B cell (primary cell): ENCODE results near the gene CLDN7. TPM values are rescaled to one million over a fixed set of nuclear protein-coding genes. Genes with fewer than 3 reads are reported as not detected.

Experiments
- ATAC-seq: fragments of 200-7000 bp; cut with Tn5 transposase; one replicate; pipeline ENCODE4 v1.10.0; 2021; ENCODE audit warnings: low read depth, mild to moderate bottlenecking, moderate number of reproducible peaks, moderate library complexity
- CTCF ChIA-PET: fragments of 350-600 bp; sonication (Branson Sonifier 250); formaldehyde crosslinking; loops from one replicate; lab custom pipeline; 2021; ENCODE audit warnings: antibody characterized with exemption, inconsistent platforms; lab: Charles Lee
- POLR2A ChIA-PET: fragments of 350-600 bp; sonication (Branson Sonifier 250); formaldehyde crosslinking; loops from one replicate; lab custom pipeline; 2021; ENCODE audit warnings: antibody characterized with exemption; lab: Charles Lee
- DNase-seq: peaks from one replicate; pipeline ENCODE4 v3.0.0; 2013
- H2AFZ ChIP-seq: 2 replicates; pipeline ENCODE4 v1.6.1; 2012; ENCODE audit warnings: mild to moderate bottlenecking, low read depth, low read length; ENCODE audit not compliant: insufficient read depth, poor library complexity, severe bottlenecking
- H3K27ac ChIP-seq, 2 donors: 1 replicate in 1 of 2; 2 replicates in 1 of 2; pipeline ENCODE4 v1.5.1; 2012 to 2013; ENCODE audit warnings: low read length in 2 of 2, mild to moderate bottlenecking in 2 of 2, moderate library complexity in 1 of 2
- H3K27me3 ChIP-seq, 4 experiments: fragments of 200-600 bp in 1 of 4; sonication (generic) in 1 of 4; replicated peaks in 1 of 4; 1 replicate in 2 of 4; 2 replicates in 2 of 4; pipeline versions ENCODE4 v1.6.1 to v1.7.0; 2013 to 2016; ENCODE audit warnings: low read length in 3 of 4, mild to moderate bottlenecking in 2 of 4, mixed read lengths in 1 of 4, moderate library complexity in 1 of 4; ENCODE audit not compliant: insufficient read depth in 4 of 4, control insufficient read depth in 3 of 4; ENCODE audit errors: control extremely low read depth in 1 of 4
- H3K36me3 ChIP-seq, 2 experiments: replicated peaks in 1 of 2; 1 replicate in 1 of 2; 2 replicates in 1 of 2; pipeline versions ENCODE4 v1.6.1 to v1.7.1; 2013; ENCODE audit warnings: low read length in 1 of 2; ENCODE audit not compliant: insufficient read depth in 2 of 2, control insufficient read depth in 1 of 2; ENCODE audit errors: control extremely low read depth in 1 of 2, extremely low read depth in 1 of 2
- H3K4me1 ChIP-seq, 2 donors: fragments of 200-600 bp in 1 of 2; sonication (generic) in 1 of 2; 1 replicate in 1 of 2; 2 replicates in 1 of 2; pipeline versions ENCODE4 v1.5.1 to v1.6.1; 2013 to 2017; ENCODE audit warnings: low read length in 2 of 2; ENCODE audit not compliant: control insufficient read depth in 2 of 2, insufficient read depth in 2 of 2
- H3K4me2 ChIP-seq: replicated peaks from 2 replicates; pipeline ENCODE3; 2012; ENCODE audit warnings: mild to moderate bottlenecking, low read depth, low read length; ENCODE audit not compliant: poor library complexity, severe bottlenecking
- H3K4me3 ChIP-seq, 5 experiments: fragments of 200-600 bp in 1 of 5; sonication (generic) in 1 of 5; 1 replicate in 3 of 5; 2 replicates in 2 of 5; pipeline versions ENCODE4 v1.5.1 to v1.7.0; 2011 to 2016; ENCODE audit warnings: low read length in 4 of 5, mild to moderate bottlenecking in 4 of 5, low read depth in 2 of 5, control low read depth in 1 of 5, moderate library complexity in 1 of 5; ENCODE audit not compliant: insufficient read depth in 1 of 5; ENCODE audit errors: control extremely low read depth in 1 of 5, extremely low read depth in 1 of 5
- H3K79me2 ChIP-seq: fragments of 200-600 bp; sonication (generic); one replicate; pipeline ENCODE4 v1.6.0; 2016; ENCODE audit warnings: low read length; ENCODE audit not compliant: control insufficient read depth, insufficient read depth
- H3K9ac ChIP-seq: fragments of 200-600 bp; sonication (generic); 2 replicates; pipeline ENCODE4 v1.6.1; 2017; ENCODE audit warnings: mild to moderate bottlenecking, low read length, moderate library complexity
- H3K9me3 ChIP-seq, 3 donors: one replicate each; pipeline versions ENCODE4 v1.6.1 to v1.7.1; 2013; ENCODE audit warnings: low read length in 2 of 3; ENCODE audit not compliant: control insufficient read depth in 2 of 3, insufficient read depth in 1 of 3; ENCODE audit errors: control extremely low read depth in 1 of 3
- H4K20me1 ChIP-seq: 2 replicates; pipeline ENCODE4 v1.6.0; 2012; ENCODE audit warnings: mild to moderate bottlenecking, low read length; ENCODE audit not compliant: insufficient read depth, control insufficient read depth, poor library complexity, severe bottlenecking
- H3K27ac Mint-ChIP-seq: one replicate; pipeline ENCODE4 v1.8.0; 2021; ENCODE audit warnings: mixed read lengths
- H3K27me3 Mint-ChIP-seq: one replicate; pipeline ENCODE4 v1.8.0; 2021; ENCODE audit warnings: mixed read lengths
- H3K4me1 Mint-ChIP-seq: one replicate; pipeline ENCODE4 v1.8.0; 2021; ENCODE audit warnings: mixed read lengths
- H3K4me3 Mint-ChIP-seq: one replicate; pipeline ENCODE4 v1.8.0; 2021; ENCODE audit warnings: mixed read lengths
- H3K9me3 Mint-ChIP-seq: one replicate; pipeline ENCODE4 v1.8.0; 2022; ENCODE audit warnings: mixed read lengths; ENCODE audit not compliant: insufficient read depth
- CTCF ChIP-seq: fragments of 200-600 bp; IDR thresholded peaks from one replicate; pipeline ENCODE4 v1.8.0; 2022; ENCODE audit warnings: antibody characterized with exemption, mild to moderate bottlenecking
- EZH2 ChIP-seq: IDR thresholded peaks from 2 replicates; pipeline ENCODE4 v1.6.1; 2012; ENCODE audit warnings: borderline replicate concordance, low read depth, mild to moderate bottlenecking, moderate library complexity, low read length; ENCODE audit not compliant: insufficient read depth, poor library complexity, severe bottlenecking
- WGBS: methylation state at CpG from one replicate; pipeline ENCODE4 v1.1.5; 2013; ENCODE audit warnings: missing lambda C conversion rate; ENCODE audit not compliant: insufficient coverage; 5-methylcytosine and 5-hydroxymethylcytosine counted together
- intact Hi-C: fragments of 100-400 bp; cut with micrococcal nuclease; formaldehyde crosslinking; loops from one replicate; pipeline ENCODE4 v1.10.0; 2022
- polyA plus RNA-seq: library from polyadenylated mRNA; depleted of rRNA; stranded (reverse); fragments of >200 nt; gene quantifications from 2 replicates; pipeline ENCODE4 v1.2.3, GENCODE V29; 2012
- total RNA-seq, 2 donors: library from RNA; stranded (reverse); fragments of 120-200 nt in 1 of 2; gene quantifications; 1 replicate in 1 of 2; 2 replicates in 1 of 2; pipeline versions ENCODE4 v1.2.3 to v1.2.4, GENCODE V29; 2013 to 2022

Gene CLDN7
- total and polyA plus RNA-seq, 2 donors (not counting 1 experiment from before 2014, with no cell fraction given): 1.2 to 5.8 TPM

GRCh38 chr17:7266784-7267183 is 4.5 kb upstream of the CLDN7 start:
- intact Hi-C loops: no loop called here
- peaks cover 0 to 20% (median 9%) of the 10 kb centered on the region in 4 experiments for H3K27me3 ChIP-seq
- H3K9ac ChIP-seq: no peak overlapping the region
- H3K27ac ChIP-seq: no peak overlapping the region
- WGBS: no CpG with 5 or more reads among the region's 1 CpG
- H3K9me3 ChIP-seq: peaks cover 0 to 4% (median 0%) of the 10 kb centered on the region in 3 donors
- no peak overlapping the region for H3K4me3 ChIP-seq
- Mint-ChIP-seq H3K27ac (no peak overlapping the region), H3K4me1 (peaks cover 18% of the 10 kb centered on the region), H3K27me3 (peaks cover 30% of the 10 kb centered on the region), H3K9me3 (no peaks in the 10 kb centered on the region), H3K4me3 (no peak overlapping the region)
- peaks cover 19% of the 10 kb centered on the region in 2 donors for H3K4me1 ChIP-seq
- no peaks in the 10 kb centered on the region for H4K20me1 ChIP-seq
- no peak for ATAC-seq
- ChIA-PET CTCF (interaction anchor here (0.7 to 1.7 kb wide), 4 partner anchors 11 to 210 kb away, joined by 3 to 5 read pairs (median 3); no protein-coding TSS in a partner anchor), POLR2A (no interaction called here)
- no peak for TF ChIP-seq EZH2
- TF ChIP-seq CTCF: no peak
- no peak overlapping the region for H3K4me2 ChIP-seq
- no peak for DNase-seq
- no peak overlapping the region for H2AFZ ChIP-seq
- H3K36me3 ChIP-seq: no peaks in the 10 kb centered on the region
- no peaks in the 10 kb centered on the region for H3K79me2 ChIP-seq

- Histone ChIP-seq H3K4me2 (peak overlapping the region; percentile 99), H3K4me1 (peaks cover 27 to 32% of the 10 kb centered on the region in 2 donors), H3K27me3 (peaks cover 0 to 17% (median 8%) of the 10 kb centered on the region in 4 experiments), H3K36me3 (peaks cover 3 to 9% of the 10 kb centered on the region in 2 experiments), H2AFZ (peak overlapping the region; percentile 77), H3K27ac (no peak overlapping the region), H3K79me2 (no peaks in the 10 kb centered on the region), H3K4me3 (peak overlapping the region in 1 of 5 experiments; percentile 34), H3K9me3 (peaks cover 0 to 4% (median 0%) of the 10 kb centered on the region in 3 donors), H3K9ac (no peak overlapping the region), H4K20me1 (no peaks in the 10 kb centered on the region)
- peaks cover 23% of the 10 kb centered on the region for H3K27me3 Mint-ChIP-seq
- ChIA-PET POLR2A (no interaction called here), CTCF (interaction anchor here (0.6 kb wide), 1 partner anchor 49 kb away, joined by 3 read pairs; no protein-coding TSS in a partner anchor)
- 47% methylated on average over 4 of the region's 4 CpGs for WGBS
- TF ChIP-seq CTCF (no peak), EZH2 (no peak)
- H3K27ac Mint-ChIP-seq: no peak overlapping the region
- H3K4me1 Mint-ChIP-seq: peaks cover 27% of the 10 kb centered on the region
- H3K4me3 Mint-ChIP-seq: peak overlapping the region; percentile 72
- intact Hi-C loops: loop anchor here (2.0 kb wide), 1 partner anchor 17 kb away; the partner anchor contains the start of gene SLC2A4
- DNase-seq (no peak), ATAC-seq (no peak)
- no peaks in the 10 kb centered on the region for H3K9me3 Mint-ChIP-seq
These were observed 1.5 kb upstream of the CLDN7 start for GRCh38 chr17:7263801-7264078.
